Measurements from ENCODE around the gene STKLD1.

DNA sequence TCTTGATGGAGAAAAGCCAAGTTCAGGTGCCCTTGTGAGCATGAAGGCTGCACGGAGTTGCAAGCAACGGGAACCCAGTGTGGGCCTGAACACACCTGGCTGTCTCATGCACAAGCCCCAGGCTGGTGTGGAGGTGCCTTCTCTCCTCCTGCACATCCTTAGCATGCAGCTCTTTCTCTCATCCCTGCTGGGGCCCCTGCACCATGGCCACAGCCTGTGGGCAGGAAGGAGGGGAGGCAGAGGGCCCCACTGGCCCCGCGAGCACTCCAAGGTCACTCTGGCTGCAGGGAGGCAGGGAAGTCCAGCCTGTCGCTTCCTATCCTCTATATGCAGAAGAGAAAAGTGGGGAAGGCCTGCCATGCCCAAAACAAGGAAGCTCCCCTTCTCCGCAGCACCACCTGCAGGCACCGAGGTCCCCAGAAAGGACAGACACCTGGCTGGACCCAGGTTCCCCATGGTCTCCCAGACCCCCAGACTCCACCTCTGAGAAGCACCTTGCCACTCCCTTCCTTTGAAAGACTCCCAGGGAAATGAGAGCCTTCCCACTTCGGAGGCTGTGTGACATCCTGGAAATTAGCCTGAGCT lies 18.6 kb downstream of the STKLD1 start:
- TF ChIP-seq, protein P1, sequence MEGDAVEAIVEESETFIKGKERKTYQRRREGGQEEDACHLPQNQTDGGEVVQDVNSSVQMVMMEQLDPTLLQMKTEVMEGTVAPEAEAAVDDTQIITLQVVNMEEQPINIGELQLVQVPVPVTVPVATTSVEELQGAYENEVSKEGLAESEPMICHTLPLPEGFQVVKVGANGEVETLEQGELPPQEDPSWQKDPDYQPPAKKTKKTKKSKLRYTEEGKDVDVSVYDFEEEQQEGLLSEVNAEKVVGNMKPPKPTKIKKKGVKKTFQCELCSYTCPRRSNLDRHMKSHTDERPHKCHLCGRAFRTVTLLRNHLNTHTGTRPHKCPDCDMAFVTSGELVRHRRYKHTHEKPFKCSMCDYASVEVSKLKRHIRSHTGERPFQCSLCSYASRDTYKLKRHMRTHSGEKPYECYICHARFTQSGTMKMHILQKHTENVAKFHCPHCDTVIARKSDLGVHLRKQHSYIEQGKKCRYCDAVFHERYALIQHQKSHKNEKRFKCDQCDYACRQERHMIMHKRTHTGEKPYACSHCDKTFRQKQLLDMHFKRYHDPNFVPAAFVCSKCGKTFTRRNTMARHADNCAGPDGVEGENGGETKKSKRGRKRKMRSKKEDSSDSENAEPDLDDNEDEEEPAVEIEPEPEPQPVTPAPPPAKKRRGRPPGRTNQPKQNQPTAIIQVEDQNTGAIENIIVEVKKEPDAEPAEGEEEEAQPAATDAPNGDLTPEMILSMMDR (IDR thresholded peaks at IDR 0.05), result no peak
- no peak for TF ChIP-seq POLR2A (IDR thresholded peaks at IDR 0.05)

All from lower leg skin (tissue), 3 donors.